B cell (primary cell): ENCODE results near the gene KCNJ4. TPM values are rescaled to one million over a fixed set of nuclear protein-coding genes. Genes with fewer than 3 reads are reported as not detected.

Experiments used
- ATAC-seq: fragments of 200-7000 bp; cut with Tn5 transposase; one replicate; pipeline ENCODE4 v1.10.0; 2021; ENCODE audit warnings: low read depth, mild to moderate bottlenecking, moderate number of reproducible peaks, moderate library complexity
- CTCF ChIA-PET: fragments of 350-600 bp; sonication (Branson Sonifier 250); formaldehyde crosslinking; loops from one replicate; lab custom pipeline; 2021; ENCODE audit warnings: antibody characterized with exemption, inconsistent platforms; lab: Charles Lee
- POLR2A ChIA-PET: fragments of 350-600 bp; sonication (Branson Sonifier 250); formaldehyde crosslinking; loops from one replicate; lab custom pipeline; 2021; ENCODE audit warnings: antibody characterized with exemption; lab: Charles Lee
- DNase-seq: peaks from one replicate; pipeline ENCODE4 v3.0.0; 2013
- H2AFZ ChIP-seq: 2 replicates; pipeline ENCODE4 v1.6.1; 2012; ENCODE audit warnings: mild to moderate bottlenecking, low read depth, low read length; ENCODE audit not compliant: insufficient read depth, poor library complexity, severe bottlenecking
- H3K27ac ChIP-seq, 2 donors: 1 replicate in 1 of 2; 2 replicates in 1 of 2; pipeline ENCODE4 v1.5.1; 2012 to 2013; ENCODE audit warnings: low read length in 2 of 2, mild to moderate bottlenecking in 2 of 2, moderate library complexity in 1 of 2
- H3K27me3 ChIP-seq, 4 experiments: fragments of 200-600 bp in 1 of 4; sonication (generic) in 1 of 4; replicated peaks in 1 of 4; 1 replicate in 2 of 4; 2 replicates in 2 of 4; pipeline versions ENCODE4 v1.6.1 to v1.7.0; 2013 to 2016; ENCODE audit warnings: low read length in 3 of 4, mild to moderate bottlenecking in 2 of 4, mixed read lengths in 1 of 4, moderate library complexity in 1 of 4; ENCODE audit not compliant: insufficient read depth in 4 of 4, control insufficient read depth in 3 of 4; ENCODE audit errors: control extremely low read depth in 1 of 4
- H3K36me3 ChIP-seq, 2 experiments: replicated peaks in 1 of 2; 1 replicate in 1 of 2; 2 replicates in 1 of 2; pipeline versions ENCODE4 v1.6.1 to v1.7.1; 2013; ENCODE audit warnings: low read length in 1 of 2; ENCODE audit not compliant: insufficient read depth in 2 of 2, control insufficient read depth in 1 of 2; ENCODE audit errors: control extremely low read depth in 1 of 2, extremely low read depth in 1 of 2
- H3K4me1 ChIP-seq, 2 donors: fragments of 200-600 bp in 1 of 2; sonication (generic) in 1 of 2; 1 replicate in 1 of 2; 2 replicates in 1 of 2; pipeline versions ENCODE4 v1.5.1 to v1.6.1; 2013 to 2017; ENCODE audit warnings: low read length in 2 of 2; ENCODE audit not compliant: control insufficient read depth in 2 of 2, insufficient read depth in 2 of 2
- H3K4me2 ChIP-seq: replicated peaks from 2 replicates; pipeline ENCODE3; 2012; ENCODE audit warnings: mild to moderate bottlenecking, low read depth, low read length; ENCODE audit not compliant: poor library complexity, severe bottlenecking
- H3K4me3 ChIP-seq, 5 experiments: fragments of 200-600 bp in 1 of 5; sonication (generic) in 1 of 5; 1 replicate in 3 of 5; 2 replicates in 2 of 5; pipeline versions ENCODE4 v1.5.1 to v1.7.0; 2011 to 2016; ENCODE audit warnings: low read length in 4 of 5, mild to moderate bottlenecking in 4 of 5, low read depth in 2 of 5, control low read depth in 1 of 5, moderate library complexity in 1 of 5; ENCODE audit not compliant: insufficient read depth in 1 of 5; ENCODE audit errors: control extremely low read depth in 1 of 5, extremely low read depth in 1 of 5
- H3K79me2 ChIP-seq: fragments of 200-600 bp; sonication (generic); one replicate; pipeline ENCODE4 v1.6.0; 2016; ENCODE audit warnings: low read length; ENCODE audit not compliant: control insufficient read depth, insufficient read depth
- H3K9ac ChIP-seq: fragments of 200-600 bp; sonication (generic); 2 replicates; pipeline ENCODE4 v1.6.1; 2017; ENCODE audit warnings: mild to moderate bottlenecking, low read length, moderate library complexity
- H3K9me3 ChIP-seq, 3 donors: one replicate each; pipeline versions ENCODE4 v1.6.1 to v1.7.1; 2013; ENCODE audit warnings: low read length in 2 of 3; ENCODE audit not compliant: control insufficient read depth in 2 of 3, insufficient read depth in 1 of 3; ENCODE audit errors: control extremely low read depth in 1 of 3
- H4K20me1 ChIP-seq: 2 replicates; pipeline ENCODE4 v1.6.0; 2012; ENCODE audit warnings: mild to moderate bottlenecking, low read length; ENCODE audit not compliant: insufficient read depth, control insufficient read depth, poor library complexity, severe bottlenecking
- H3K27ac Mint-ChIP-seq: one replicate; pipeline ENCODE4 v1.8.0; 2021; ENCODE audit warnings: mixed read lengths
- H3K27me3 Mint-ChIP-seq: one replicate; pipeline ENCODE4 v1.8.0; 2021; ENCODE audit warnings: mixed read lengths
- H3K4me1 Mint-ChIP-seq: one replicate; pipeline ENCODE4 v1.8.0; 2021; ENCODE audit warnings: mixed read lengths
- H3K4me3 Mint-ChIP-seq: one replicate; pipeline ENCODE4 v1.8.0; 2021; ENCODE audit warnings: mixed read lengths
- H3K9me3 Mint-ChIP-seq: one replicate; pipeline ENCODE4 v1.8.0; 2022; ENCODE audit warnings: mixed read lengths; ENCODE audit not compliant: insufficient read depth
- CTCF ChIP-seq: fragments of 200-600 bp; IDR thresholded peaks from one replicate; pipeline ENCODE4 v1.8.0; 2022; ENCODE audit warnings: antibody characterized with exemption, mild to moderate bottlenecking
- EZH2 ChIP-seq: IDR thresholded peaks from 2 replicates; pipeline ENCODE4 v1.6.1; 2012; ENCODE audit warnings: borderline replicate concordance, low read depth, mild to moderate bottlenecking, moderate library complexity, low read length; ENCODE audit not compliant: insufficient read depth, poor library complexity, severe bottlenecking
- WGBS: methylation state at CpG from one replicate; pipeline ENCODE4 v1.1.5; 2013; ENCODE audit warnings: missing lambda C conversion rate; ENCODE audit not compliant: insufficient coverage; 5-methylcytosine and 5-hydroxymethylcytosine counted together
- intact Hi-C: fragments of 100-400 bp; cut with micrococcal nuclease; formaldehyde crosslinking; loops from one replicate; pipeline ENCODE4 v1.10.0; 2022
- polyA plus RNA-seq: library from polyadenylated mRNA; depleted of rRNA; stranded (reverse); fragments of >200 nt; gene quantifications from 2 replicates; pipeline ENCODE4 v1.2.3, GENCODE V29; 2012
- total RNA-seq, 2 donors: library from RNA; stranded (reverse); fragments of 120-200 nt in 1 of 2; gene quantifications; 1 replicate in 1 of 2; 2 replicates in 1 of 2; pipeline versions ENCODE4 v1.2.3 to v1.2.4, GENCODE V29; 2013 to 2022

The KCNJ4 gene
- total and polyA plus RNA-seq, 2 donors (not counting 1 experiment from before 2014, with no cell fraction given) = not detected

GRCh38 chr22:38461057-38461413, 6.0 kb upstream of the KCNJ4 start:
- no peak overlapping the region for H3K4me3 ChIP-seq
- H3K9ac ChIP-seq = no peak overlapping the region
- no peaks in the 10 kb centered on the region for H4K20me1 ChIP-seq
- H2AFZ ChIP-seq = no peak overlapping the region
- no peaks in the 10 kb centered on the region for H3K9me3 ChIP-seq
- H3K27ac ChIP-seq = no peak overlapping the region
- DNase-seq (no peak), ATAC-seq (no peak)
- ChIA-PET CTCF (no interaction called here), POLR2A (no interaction called here)
- Mint-ChIP-seq H3K4me1 (peaks cover 16% of the 10 kb centered on the region), H3K27ac (no peak overlapping the region), H3K9me3 (no peaks in the 10 kb centered on the region), H3K4me3 (no peak overlapping the region), H3K27me3 (peaks cover 63% of the 10 kb centered on the region)
- TF ChIP-seq EZH2 (no peak), CTCF (no peak)
- peaks cover 14 to 23% of the 10 kb centered on the region in 2 donors for H3K4me1 ChIP-seq
- intact Hi-C loops = no loop called here
- H3K27me3 ChIP-seq = peaks cover 0 to 78% (median 38%) of the 10 kb centered on the region in 4 experiments
- WGBS = 44% methylated on average over 4 of the region's 9 CpGs
- peak overlapping the region; percentile 47 for H3K4me2 ChIP-seq
- H3K36me3 ChIP-seq = no peaks in the 10 kb centered on the region
- no peaks in the 10 kb centered on the region for H3K79me2 ChIP-seq

- ATAC-seq (no peak), DNase-seq (no peak)
- H3K27ac ChIP-seq = no peak overlapping the region
- no peak overlapping the region for H2AFZ ChIP-seq
- no peaks in the 10 kb centered on the region for H3K36me3 ChIP-seq
- no peaks in the 10 kb centered on the region for H3K9me3 ChIP-seq
- ChIA-PET CTCF (no interaction called here), POLR2A (interaction anchor here (0.6 kb wide), 1 partner anchor 34 kb away, joined by 5 read pairs; no protein-coding TSS in a partner anchor)
- Mint-ChIP-seq H3K27me3 (peaks cover 59% of the 10 kb centered on the region), H3K9me3 (no peaks in the 10 kb centered on the region), H3K4me3 (no peak overlapping the region), H3K4me1 (peaks cover 16% of the 10 kb centered on the region), H3K27ac (no peak overlapping the region)
- no peaks in the 10 kb centered on the region for H4K20me1 ChIP-seq
- TF ChIP-seq CTCF (no peak), EZH2 (no peak)
- H3K79me2 ChIP-seq = no peaks in the 10 kb centered on the region
- 86% methylated on average over 7 of the region's 8 CpGs for WGBS
- intact Hi-C loops = no loop called here
- no peak overlapping the region for H3K9ac ChIP-seq
- peaks cover 12 to 27% of the 10 kb centered on the region in 2 donors for H3K4me1 ChIP-seq
- H3K4me2 ChIP-seq = no peak overlapping the region
- peaks cover 0 to 74% (median 38%) of the 10 kb centered on the region in 4 experiments for H3K27me3 ChIP-seq
- no peak overlapping the region for H3K4me3 ChIP-seq
These were observed 5.4 kb upstream of the KCNJ4 start for GRCh38 chr22:38460426-38460840.
